ENCODE results near the gene MMP21.

MMP21 gene

GRCh38 chr10:125792342-125793300 lies 17.0 kb upstream of the MMP21 start:
- DNase-seq (ENCODE audit: low spot score), result no peak

GRCh38 chr10:125788156-125789034 lies 12.8 kb upstream of the MMP21 start:
- DNase-seq (ENCODE audit: low spot score), result no peak

- DNase-seq (ENCODE audit: low spot score), result no peak
Observed at GRCh38 chr10:125785791-125786190, 10.2 kb upstream of the MMP21 start.

GRCh38 chr10:125783957-125784356 lies 8.3 kb upstream of the MMP21 start:
- DNase-seq (ENCODE audit: low spot score), result no peak

- no peak for DNase-seq (ENCODE audit: low spot score)
Observed at GRCh38 chr10:125783408-125783807, 7.8 kb upstream of the MMP21 start.

- DNase-seq (ENCODE audit: low spot score), result no peak
Observed at GRCh38 chr10:125782616-125783015, 7.0 kb upstream of the MMP21 start.

- no peak for DNase-seq (ENCODE audit: low spot score)
Observed at GRCh38 chr10:125782054-125782453, 6.4 kb upstream of the MMP21 start.

GRCh38 chr10:125781374-125781773 lies 5.8 kb upstream of the MMP21 start:
- DNase-seq (ENCODE audit: low spot score), result no peak

GRCh38 chr10:125779403-125780327 lies 4.0 kb upstream of the MMP21 start:
- DNase-seq (ENCODE audit: low spot score), result no peak

GRCh38 chr10:125778556-125778955 lies 2.9 kb upstream of the MMP21 start:
- DNase-seq (ENCODE audit: low spot score), result no peak

- no peak for DNase-seq (ENCODE audit: low spot score)
Observed at GRCh38 chr10:125777806-125778205, 2.2 kb upstream of the MMP21 start.

- DNase-seq (ENCODE audit: low spot score), result no peak
Observed at GRCh38 chr10:125774581-125775191, 935 bp downstream of the MMP21 start.

- DNase-seq (ENCODE audit: low spot score), result no peak
Observed at GRCh38 chr10:125773687-125774543, 1.7 kb downstream of the MMP21 start.

- DNase-seq (ENCODE audit: low spot score), result no peak
Observed at GRCh38 chr10:125772864-125773180, 2.8 kb downstream of the MMP21 start.

GRCh38 chr10:125772112-125772863 lies 3.3 kb downstream of the MMP21 start:
- DNase-seq (ENCODE audit: low spot score), result no peak

- no peak for DNase-seq (ENCODE audit: low spot score)
Observed at GRCh38 chr10:125770844-125771243, 4.8 kb downstream of the MMP21 start.

GRCh38 chr10:125769175-125769574 lies 6.4 kb downstream of the MMP21 start:
- DNase-seq (ENCODE audit: low spot score), result no peak

GRCh38 chr10:125768219-125768855 lies 7.3 kb downstream of the MMP21 start:
- no peak for DNase-seq (ENCODE audit: low spot score)

- no peak for DNase-seq (ENCODE audit: low spot score)
Observed at GRCh38 chr10:125766511-125766910, 9.1 kb downstream of the MMP21 start.

Data from SW480 (cell line).